HCT116 (cell line): ENCODE data around the gene BCL6. TPM values are rescaled to one million over a fixed set of nuclear protein-coding genes. Genes with fewer than 3 reads are reported as not detected.

Experiments used
- ATAC-seq: fragments of 200-7000 bp; cut with Tn5 transposase; 2 replicates; pipeline ENCODE4 v1.9.1; 2020; ENCODE audit warnings: mild to moderate bottlenecking, moderate library complexity
- BruUV-seq: library from RNA; stranded (reverse); fragments of 400-500 nt; replicated peaks from 2 replicates; lab custom pipeline; 2021; lab: Mats Ljungman, UMichigan
- CTCF ChIA-PET: fragments of 300-600 bp; sonication (Branson Sonifier 250); formaldehyde crosslinking; loops from one replicate; lab custom pipeline; 2021; ENCODE audit warnings: antibody characterized with exemption; lab: Charles Lee
- POLR2A ChIA-PET: fragments of 300-600, 350-600 bp; sonication (Branson Sonifier 250); formaldehyde crosslinking; loops from one replicate; lab custom pipeline; 2021; ENCODE audit warnings: antibody characterized with exemption; lab: Charles Lee
- RAD21 ChIA-PET, 2 experiments: fragments of 300-600 bp; sonication (Branson Sonifier 250); formaldehyde crosslinking; loops; one replicate each; lab custom pipeline; 2023; ENCODE audit warnings: low total read pairs in 2 of 2; ENCODE audit not compliant: uncharacterized antibody in 2 of 2, unreplicated experiment in 2 of 2, low non-redundant PET in 1 of 2; lab: Charles Lee
- DNase-seq: peaks from one replicate; pipeline ENCODE4 v3.0.0-alpha.2; 2010; ENCODE audit warnings: low read depth, low spot score
- H2AFZ ChIP-seq: fragments of 200-600 bp; shearing (Covaris generic), sonication (generic); 2 replicates; pipeline ENCODE4 v1.6.1; 2017; ENCODE audit warnings: low read depth, mixed run types, mixed read lengths, antibody characterized with exemption, low read length; ENCODE audit not compliant: poor library complexity, severe bottlenecking
- H3K27ac ChIP-seq: 2 replicates; pipeline ENCODE4 v1.5.1; 2012; ENCODE audit warnings: low read depth, low read length
- H3K27me3 ChIP-seq: fragments of 200-600 bp; sonication (generic); 2 replicates; pipeline ENCODE4 v1.6.1; 2016; ENCODE audit warnings: mixed run types, low read length, mixed read lengths; ENCODE audit not compliant: insufficient read depth
- H3K36me3 ChIP-seq, 2 experiments: fragments of 200-500 bp in 1 of 2; fragments of 200-600 bp in 1 of 2; sonication (Bioruptor generic) in 1 of 2; sonication (generic) in 1 of 2; 2 replicates each; pipeline versions ENCODE4 v1.5.1 to v1.6.1; 2014 to 2016; ENCODE audit warnings: low read length in 2 of 2, inconsistent platforms in 1 of 2, mixed read lengths in 1 of 2, mixed run types in 1 of 2; ENCODE audit not compliant: insufficient read depth in 2 of 2, control insufficient read depth in 1 of 2
- H3K4me1 ChIP-seq, 2 experiments: fragments of 200-600 bp in 1 of 2; sonication (generic) in 1 of 2; 2 replicates each; pipeline versions ENCODE4 v1.5.1 to v1.6.1; 2012 to 2017; ENCODE audit warnings: low read length in 2 of 2, inconsistent platforms in 1 of 2, mild to moderate bottlenecking in 1 of 2, mixed read lengths in 1 of 2, mixed run types in 1 of 2, moderate library complexity in 1 of 2; ENCODE audit not compliant: insufficient read depth in 2 of 2, control insufficient read depth in 1 of 2
- H3K4me2 ChIP-seq: fragments of 200-600 bp; sonication (generic); 2 replicates; pipeline ENCODE4 v1.6.1; 2017; ENCODE audit warnings: mixed run types, low read length, mixed read lengths
- H3K4me3 ChIP-seq, 2 experiments: fragments of 200-600 bp in 1 of 2; sonication (generic) in 1 of 2; replicated peaks in 1 of 2; 2 replicates each; pipeline ENCODE4 v1.5.1; 2011 to 2016; ENCODE audit warnings: low read length in 2 of 2, control low read depth in 1 of 2, low read depth in 1 of 2, mild to moderate bottlenecking in 1 of 2, mixed read lengths in 1 of 2, mixed run types in 1 of 2
- H3K79me2 ChIP-seq: fragments of 200-600 bp; sonication (generic); 2 replicates; pipeline ENCODE4 v1.6.1; 2017; ENCODE audit warnings: mild to moderate bottlenecking, mixed run types, low read length, moderate library complexity, mixed read lengths; ENCODE audit not compliant: insufficient read depth
- H3K9ac ChIP-seq: fragments of 200-600 bp; sonication (generic); 2 replicates; pipeline ENCODE4 v1.6.1; 2016; ENCODE audit warnings: low read length, mixed read lengths
- H3K9me2 ChIP-seq: fragments of 200-600 bp; sonication (generic), shearing (Covaris generic); 2 replicates; pipeline ENCODE4 v1.6.1; 2017; ENCODE audit warnings: mixed run types, mild to moderate bottlenecking, moderate library complexity; ENCODE audit not compliant: insufficient read depth
- H3K9me3 ChIP-seq, 2 experiments: fragments of 200-500 bp in 1 of 2; fragments of 200-600 bp in 1 of 2; sonication (Bioruptor generic) in 1 of 2; sonication (generic) in 1 of 2; 2 replicates each; pipeline ENCODE4 v1.6.1; 2014 to 2017; ENCODE audit warnings: low read length in 2 of 2, mixed read lengths in 2 of 2, inconsistent platforms in 1 of 2, low read depth in 1 of 2, mild to moderate bottlenecking in 1 of 2, mixed run types in 1 of 2, moderate library complexity in 1 of 2; ENCODE audit not compliant: control insufficient read depth in 1 of 2, insufficient read depth in 1 of 2
- H4K20me1 ChIP-seq: fragments of 200-600 bp; sonication (generic), shearing (Covaris generic); 2 replicates; pipeline ENCODE4 v1.6.1; 2017; ENCODE audit warnings: mixed run types, mild to moderate bottlenecking, moderate library complexity; ENCODE audit not compliant: insufficient read depth
- CEBPB ChIP-seq: IDR thresholded peaks from 2 replicates; pipeline ENCODE4 v1.6.1; 2012; ENCODE audit warnings: low read depth
- ELF1 ChIP-seq: IDR thresholded peaks from 2 replicates; pipeline ENCODE4 v1.6.1; 2012; ENCODE audit warnings: low read depth, borderline replicate concordance
- EZH2phosphoT487 ChIP-seq: fragments of 200-600 bp; IDR thresholded peaks from 2 replicates; pipeline ENCODE4 v1.6.1; 2018; ENCODE audit warnings: antibody characterized with exemption, borderline replicate concordance
- FOSL1 ChIP-seq: IDR thresholded peaks from 2 replicates; pipeline ENCODE4 v1.6.1; 2012; ENCODE audit warnings: low read depth
- MAX ChIP-seq: IDR thresholded peaks from 2 replicates; pipeline ENCODE4 v1.6.1; 2012
- POLR2AphosphoS5 ChIP-seq: IDR thresholded peaks from 2 replicates; pipeline ENCODE4 v1.6.1; 2011; ENCODE audit warnings: mild to moderate bottlenecking, low read depth, low read length, moderate library complexity
- SP1 ChIP-seq: IDR thresholded peaks from 2 replicates; pipeline ENCODE4 v1.6.1; 2012; ENCODE audit warnings: low read depth
- TCF7L2 ChIP-seq: IDR thresholded peaks from 2 replicates; pipeline ENCODE4 v1.7.0; 2011; ENCODE audit warnings: borderline replicate concordance, inconsistent platforms; ENCODE audit not compliant: insufficient read depth, insufficient read length; ENCODE audit errors: extremely low read depth
- ZFX ChIP-seq: fragments of 450-650 bp; IDR thresholded peaks from 2 replicates; pipeline ENCODE4 v1.6.1; 2017
- intact Hi-C: fragments of 100-400 bp; cut with micrococcal nuclease; formaldehyde crosslinking; loops from 2 replicates; pipeline ENCODE4 v1.10.0; 2022
- total RNA-seq: library from RNA; stranded (reverse); gene quantifications from one replicate; pipeline ENCODE4 v1.2.1, GENCODE V29; 2021; ENCODE audit not compliant: unreplicated experiment
- TF ChIP-seq, protein P1 (sequence below): IDR thresholded peaks from 2 replicates; pipeline ENCODE4 v1.6.1; 2011; ENCODE audit warnings: mild to moderate bottlenecking, low read length, moderate library complexity; ENCODE audit not compliant: insufficient replicate concordance; ENCODE audit errors: extremely low read depth

Gene BCL6
- total RNA-seq, 1 experiment from 2014 or later, result 17.5 TPM

DNA sequence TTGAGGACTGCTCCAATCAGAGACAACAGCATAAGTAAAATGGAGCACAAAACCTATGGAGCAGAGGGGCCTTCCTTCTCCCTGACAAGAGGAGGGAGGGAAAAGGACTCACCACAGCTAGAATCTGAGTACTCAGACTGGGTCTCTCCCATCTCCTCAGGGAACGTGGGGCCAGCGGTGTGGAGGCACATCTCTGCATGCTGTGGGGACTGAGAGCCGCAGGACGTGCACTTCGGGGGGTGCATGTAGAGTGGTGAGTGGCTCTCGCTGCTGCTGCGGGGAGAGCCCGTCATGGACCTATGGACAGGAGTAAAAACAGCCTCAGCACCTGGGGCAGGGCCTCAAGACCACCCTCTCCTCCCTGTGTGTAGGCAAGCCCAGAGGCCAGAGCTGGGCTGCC is 17.0 kb downstream of the BCL6 start:
- ChIA-PET RAD21 (no interaction called here), POLR2A (no interaction called here), CTCF (no interaction called here)
- intact Hi-C loops, result no loop called here
- H3K27me3 ChIP-seq, result no peaks in the 10 kb centered on the region
- H3K4me2 ChIP-seq, result no peak overlapping the region
- TF ChIP-seq SP1, result no peak
- TF ChIP-seq EZH2phosphoT487, result no peak
- no peak for TF ChIP-seq POLR2AphosphoS5
- TF ChIP-seq TCF7L2, result no peak
- no peak for TF ChIP-seq CEBPB
- TF ChIP-seq ELF1, result no peak
- no peak for TF ChIP-seq FOSL1
- no peak for TF ChIP-seq ZFX
- TF ChIP-seq, protein P1, sequence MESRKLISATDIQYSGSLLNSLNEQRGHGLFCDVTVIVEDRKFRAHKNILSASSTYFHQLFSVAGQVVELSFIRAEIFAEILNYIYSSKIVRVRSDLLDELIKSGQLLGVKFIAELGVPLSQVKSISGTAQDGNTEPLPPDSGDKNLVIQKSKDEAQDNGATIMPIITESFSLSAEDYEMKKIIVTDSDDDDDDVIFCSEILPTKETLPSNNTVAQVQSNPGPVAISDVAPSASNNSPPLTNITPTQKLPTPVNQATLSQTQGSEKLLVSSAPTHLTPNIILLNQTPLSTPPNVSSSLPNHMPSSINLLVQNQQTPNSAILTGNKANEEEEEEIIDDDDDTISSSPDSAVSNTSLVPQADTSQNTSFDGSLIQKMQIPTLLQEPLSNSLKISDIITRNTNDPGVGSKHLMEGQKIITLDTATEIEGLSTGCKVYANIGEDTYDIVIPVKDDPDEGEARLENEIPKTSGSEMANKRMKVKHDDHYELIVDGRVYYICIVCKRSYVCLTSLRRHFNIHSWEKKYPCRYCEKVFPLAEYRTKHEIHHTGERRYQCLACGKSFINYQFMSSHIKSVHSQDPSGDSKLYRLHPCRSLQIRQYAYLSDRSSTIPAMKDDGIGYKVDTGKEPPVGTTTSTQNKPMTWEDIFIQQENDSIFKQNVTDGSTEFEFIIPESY, result no peak
- TF ChIP-seq MAX, result no peak
- no peak overlapping the region for H3K9ac ChIP-seq
- H3K27ac ChIP-seq, result no peak overlapping the region
- H3K4me3 ChIP-seq, result no peak overlapping the region
- no peaks in the 10 kb centered on the region for H4K20me1 ChIP-seq
- H3K36me3 ChIP-seq, result peaks cover 0 to 42% of the 10 kb centered on the region in 2 experiments; a peak in 2 of 4 replicates
- ATAC-seq (no peak), DNase-seq (no peak)
- no TSS peak for BruUV-seq
- H3K79me2 ChIP-seq, result no peaks in the 10 kb centered on the region
- no peaks in the 10 kb centered on the region for H3K9me3 ChIP-seq
- no peak overlapping the region for H2AFZ ChIP-seq
- no peaks in the 10 kb centered on the region for H3K9me2 ChIP-seq
- H3K4me1 ChIP-seq, result no peaks in the 10 kb centered on the region
